Embryonic facial prominence (tissue), 1 donor: ENCODE measurements around the gene BCAS3.
"Not testable (repeated sequence)": the region's sequence is repeated elsewhere in the genome, so short reads cannot be mapped to it uniquely, and the experiment has no call there.

Source experiments
- DNase-seq: peaks from one replicate; pipeline ENCODE4 v3.0.0-alpha.2; 2016; ENCODE audit errors: extremely low spot score

Gene BCAS3

DNA sequence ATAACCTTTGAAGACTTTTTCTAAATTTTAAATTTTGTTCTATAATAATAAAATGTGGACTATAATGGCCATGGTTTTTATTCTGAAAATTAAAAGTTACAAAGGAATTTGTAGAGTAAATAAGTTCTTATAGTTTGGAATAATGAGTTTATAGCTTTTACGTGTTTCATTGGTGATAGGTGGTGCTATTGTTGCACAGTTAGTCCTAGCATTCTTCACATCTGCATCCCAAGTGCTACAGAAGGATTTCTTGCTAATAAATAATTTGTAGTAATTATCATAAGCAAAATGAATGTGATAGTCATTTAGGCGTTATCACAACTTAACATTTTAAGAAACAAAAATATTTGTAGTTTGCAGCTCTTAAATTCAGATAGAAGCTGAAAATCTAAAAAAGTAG is 67.9 kb downstream of the BCAS3 start:
- no peak for DNase-seq

DNA sequence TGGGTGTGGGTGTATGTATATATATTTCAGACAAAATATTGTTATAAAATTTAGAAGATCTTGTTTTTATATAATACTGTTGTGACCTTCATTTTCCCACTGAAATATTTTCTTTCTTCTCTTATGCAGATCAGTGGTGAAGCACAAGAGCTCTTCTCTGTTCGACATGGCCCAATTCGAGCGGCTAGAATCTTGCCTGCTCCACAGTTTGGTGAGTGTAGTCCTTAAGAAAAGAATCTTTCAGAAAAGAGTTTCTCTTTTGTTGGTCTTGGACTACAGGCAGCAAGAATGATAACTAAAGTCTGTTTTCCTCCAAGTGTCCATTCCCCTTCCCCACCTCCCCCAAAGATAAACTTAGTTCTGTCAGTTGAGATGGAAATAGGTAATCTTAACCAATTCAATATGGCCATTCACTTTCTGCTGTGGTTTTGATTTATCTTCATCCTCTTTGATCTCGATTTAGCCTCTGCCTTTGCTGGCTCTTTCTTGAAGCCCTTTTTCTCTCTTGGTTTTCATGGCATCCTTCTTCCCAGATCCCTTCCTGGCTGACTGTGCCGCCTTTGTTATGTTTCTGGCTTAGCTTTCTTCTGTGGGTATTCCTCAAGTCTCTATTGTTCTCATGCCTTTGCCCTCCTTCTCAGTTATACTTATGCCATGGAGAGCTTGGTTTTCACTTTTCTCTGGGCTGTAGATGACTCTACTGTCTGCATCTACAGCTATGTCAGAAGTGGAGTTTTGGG is 69.6 kb downstream of the BCAS3 start:
- no peak for DNase-seq

DNA sequence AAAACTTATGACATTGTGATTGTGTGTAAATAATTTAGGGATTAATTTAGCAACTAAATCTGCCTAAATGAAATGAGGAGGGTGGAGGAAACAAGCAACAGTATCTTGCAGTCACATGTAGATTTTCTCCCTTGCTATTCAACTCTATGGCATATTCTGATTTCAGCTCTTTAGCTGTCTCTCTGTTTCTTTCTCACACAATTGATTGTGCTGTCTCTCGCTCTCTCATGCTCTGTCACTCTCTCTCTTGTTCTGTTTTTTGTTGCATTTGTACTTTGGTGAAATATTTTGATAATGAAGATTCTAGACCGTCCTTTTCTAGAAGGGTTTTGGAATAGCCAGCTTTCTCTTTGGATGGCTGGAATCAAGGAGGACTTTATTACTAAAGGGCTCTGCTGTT is 70.6 kb downstream of the BCAS3 start:
- DNase-seq: no peak

DNA sequence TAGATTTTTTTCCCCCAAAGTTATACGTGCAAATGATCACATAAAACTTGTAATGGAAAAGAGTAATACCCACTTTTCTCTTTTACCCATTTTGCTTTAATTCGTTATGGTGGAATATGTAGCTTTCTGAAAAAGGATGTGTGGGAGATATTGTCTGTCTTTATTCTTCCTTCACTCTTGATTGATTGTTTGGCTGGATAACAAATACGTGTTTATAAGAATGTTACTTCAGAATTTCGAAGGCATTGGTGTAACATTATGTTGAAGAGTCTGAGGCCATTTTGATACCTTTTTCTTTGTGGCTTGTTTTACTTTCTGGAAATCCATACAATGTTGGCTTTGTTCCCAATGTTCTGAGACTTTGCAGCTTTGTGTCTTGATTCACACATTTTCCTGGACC is 71.4 kb downstream of the BCAS3 start:
- no peak for DNase-seq

DNA sequence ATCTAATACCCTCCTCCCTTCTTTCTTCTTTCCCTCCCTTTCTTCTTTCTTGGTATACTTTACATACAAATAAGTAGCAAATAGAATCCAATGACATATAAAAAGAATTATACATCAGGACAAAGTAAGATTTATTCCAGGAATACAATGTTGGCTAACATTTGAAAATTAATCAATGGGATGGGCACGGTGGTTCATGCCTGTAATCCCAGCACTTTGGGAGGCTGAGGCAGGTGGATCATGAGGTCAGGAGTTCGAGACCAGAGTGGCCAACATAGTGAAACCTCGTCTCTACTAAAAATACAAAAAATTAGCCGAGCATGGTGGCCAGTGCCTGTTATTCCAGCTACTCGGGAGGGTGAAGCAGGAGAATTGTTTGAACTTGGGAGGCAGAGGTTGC is 72.1 kb downstream of the BCAS3 start:
- DNase-seq: no peak

DNA sequence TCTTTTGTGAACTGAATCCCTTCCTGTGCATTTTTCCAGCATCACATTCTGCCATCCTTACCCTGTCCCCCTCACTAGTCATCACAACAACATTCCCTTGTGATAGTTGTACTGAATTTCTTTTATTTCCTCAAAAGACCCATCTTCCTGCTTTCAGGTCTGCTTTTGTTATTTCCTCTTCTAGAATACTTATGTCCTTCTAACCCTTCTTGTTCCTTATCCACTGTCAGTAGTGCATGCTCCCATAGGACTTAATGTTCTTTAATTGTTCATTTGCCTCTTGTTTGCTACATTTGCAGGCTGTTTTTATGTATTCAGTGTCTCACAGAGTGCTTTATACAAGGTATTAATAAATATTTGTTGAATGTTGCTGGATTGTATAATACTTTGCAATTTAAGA is 73.0 kb downstream of the BCAS3 start:
- DNase-seq: no peak

DNA sequence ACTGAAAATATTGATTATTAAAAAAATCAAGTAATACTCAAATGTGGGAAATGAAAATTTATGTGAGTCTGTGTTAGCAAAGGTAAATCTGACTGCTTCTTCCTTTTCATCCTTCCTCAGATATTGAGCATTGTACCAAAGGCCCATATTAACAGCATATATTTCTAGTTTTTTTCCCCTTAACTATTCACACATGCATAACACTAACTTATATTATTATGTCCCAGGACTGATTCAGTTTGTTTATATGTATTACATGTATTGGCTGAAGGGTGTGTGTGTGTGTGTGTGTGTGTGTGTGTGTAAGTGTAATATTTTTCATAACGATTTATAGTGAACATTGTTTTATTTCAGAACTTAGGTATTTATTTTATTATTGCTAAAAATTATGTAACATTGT is 74.2 kb downstream of the BCAS3 start:
- no peak for DNase-seq

DNA sequence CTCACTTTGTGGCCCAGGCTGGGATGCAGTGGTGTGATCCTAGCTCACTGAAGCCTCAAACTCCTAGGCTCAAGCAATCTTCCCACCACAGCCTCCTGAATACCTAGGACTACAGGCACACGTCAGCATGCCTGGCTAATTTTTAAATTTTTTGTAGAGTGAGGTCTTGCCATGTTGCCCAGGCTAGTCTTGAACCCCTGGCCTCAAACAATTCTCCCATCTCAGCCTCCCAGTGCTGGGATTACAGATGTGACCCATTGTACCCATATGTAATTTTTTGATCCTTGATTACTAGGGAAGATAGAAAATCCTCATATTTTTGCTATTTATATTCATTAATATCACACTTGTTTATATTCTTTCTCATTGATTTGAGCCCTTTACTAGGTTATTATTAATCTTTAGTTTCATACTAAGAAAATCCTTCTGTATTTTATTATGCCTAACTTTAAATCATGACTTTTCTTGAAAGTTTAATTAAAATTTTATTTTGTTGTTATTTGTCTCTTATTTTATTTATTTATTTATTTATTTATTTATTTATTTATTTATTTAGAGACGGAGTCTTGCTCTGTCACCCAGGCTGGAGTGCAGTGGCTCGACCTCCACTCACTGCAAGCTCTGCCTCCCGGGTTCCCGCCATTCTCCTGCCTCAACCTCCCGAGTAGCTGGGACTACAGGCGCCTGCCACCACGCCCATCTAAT is 75.4 kb downstream of the BCAS3 start:
- no peak for DNase-seq

DNA sequence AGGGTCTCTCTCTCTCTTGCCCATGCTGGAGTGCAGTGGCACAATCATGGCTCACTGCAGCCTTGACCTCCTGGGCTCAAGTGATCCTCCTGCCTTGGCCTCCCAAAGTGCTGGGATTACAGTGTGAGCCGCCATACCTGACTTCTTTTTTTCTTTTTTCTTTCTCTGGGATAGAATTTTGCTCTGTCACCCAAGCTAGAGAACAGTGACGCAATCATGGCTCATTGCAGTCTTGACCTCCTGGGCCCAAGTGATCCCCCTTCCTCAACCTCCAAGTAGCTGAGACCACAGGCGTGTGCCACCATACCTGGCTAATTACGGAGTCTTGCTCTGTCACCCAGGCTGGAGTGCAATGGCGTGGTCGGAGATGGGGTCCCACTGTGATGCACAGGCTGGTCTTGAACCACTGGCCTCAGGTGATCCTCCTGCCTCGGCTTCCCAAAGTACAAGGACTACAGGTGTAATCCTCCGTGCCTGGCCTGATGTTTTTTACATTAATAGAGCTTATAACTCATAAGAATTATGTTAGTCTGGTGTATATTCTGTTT is 76.5 kb downstream of the BCAS3 start:
- DNase-seq: no peak

DNA sequence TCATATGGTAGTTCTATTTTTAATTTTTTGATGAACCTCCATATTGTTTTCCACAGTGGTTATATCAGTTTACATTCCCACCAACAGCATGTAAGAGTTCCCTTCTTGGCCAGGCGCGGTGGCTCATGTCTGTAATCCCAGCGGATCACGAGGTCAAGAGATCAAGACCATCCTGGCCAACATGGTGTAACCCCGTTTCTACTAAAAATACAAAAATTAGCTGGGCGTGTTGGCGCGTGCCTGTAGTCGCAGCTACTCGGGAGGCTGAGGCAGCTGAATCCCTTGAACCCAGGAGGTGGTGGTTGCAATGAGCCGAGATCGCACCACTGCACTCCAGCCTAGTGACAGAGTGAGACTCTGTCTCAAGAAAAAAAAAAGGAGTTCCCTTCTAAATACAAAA is 79.1 kb downstream of the BCAS3 start:
- DNase-seq: not testable (repeated sequence)

DNA sequence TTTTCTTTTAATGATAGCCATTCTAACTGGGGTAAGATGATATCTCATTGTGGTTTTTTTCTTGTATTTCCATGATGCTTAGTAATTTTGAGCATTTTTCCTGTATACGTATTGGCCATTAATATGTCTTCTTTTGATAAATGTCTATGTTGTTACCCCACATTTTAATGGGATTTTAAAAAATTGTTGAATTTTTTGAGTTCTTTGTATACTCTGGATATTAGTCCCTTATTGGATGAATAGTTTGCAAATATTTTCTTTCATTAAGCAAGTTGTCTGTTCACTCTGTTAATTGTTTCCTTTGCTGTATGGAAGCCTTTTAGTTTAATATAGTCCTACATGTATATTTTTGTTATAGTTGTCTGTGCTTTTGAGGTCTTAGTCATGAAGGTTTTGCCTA is 79.8 kb downstream of the BCAS3 start:
- no peak for DNase-seq

DNA sequence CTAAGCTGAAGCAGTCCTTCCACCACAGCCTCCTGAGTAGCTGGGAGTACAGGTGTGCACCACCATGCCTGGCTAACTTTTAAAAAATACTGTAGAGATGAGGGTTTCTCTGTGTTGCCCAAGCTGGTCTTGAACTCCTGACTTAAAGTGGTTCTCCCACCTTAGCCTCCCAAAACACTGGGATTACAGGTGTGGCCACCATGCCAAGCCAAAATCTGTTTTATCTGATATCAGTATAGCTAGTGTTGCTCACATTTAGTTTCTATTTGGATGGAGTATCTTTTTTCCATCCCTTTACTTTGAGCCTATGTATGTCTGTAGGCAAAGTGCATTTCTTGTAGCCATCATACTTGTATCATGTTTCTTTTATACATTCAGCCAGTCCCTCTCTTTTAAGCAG is 82.1 kb downstream of the BCAS3 start:
- DNase-seq: no peak

DNA sequence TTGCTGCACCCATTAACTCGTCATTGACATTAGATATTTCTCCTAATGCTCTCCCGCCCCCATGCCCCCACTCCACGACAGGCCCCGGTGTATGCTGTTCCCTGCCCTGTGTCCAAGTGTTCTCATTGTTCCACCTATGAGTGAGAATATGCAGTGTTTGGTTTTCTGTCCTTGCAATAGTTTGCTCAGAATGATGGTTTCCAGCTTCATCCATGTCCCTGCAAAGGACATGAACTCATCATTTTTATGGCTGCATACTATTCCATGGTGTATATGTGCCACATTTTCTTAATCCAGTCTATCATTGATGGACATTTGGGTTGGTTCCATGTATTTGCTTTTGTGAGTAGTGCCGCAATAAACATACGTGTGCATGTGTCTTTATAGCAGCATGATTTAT is 83.7 kb downstream of the BCAS3 start:
- not testable (repeated sequence) for DNase-seq

DNA sequence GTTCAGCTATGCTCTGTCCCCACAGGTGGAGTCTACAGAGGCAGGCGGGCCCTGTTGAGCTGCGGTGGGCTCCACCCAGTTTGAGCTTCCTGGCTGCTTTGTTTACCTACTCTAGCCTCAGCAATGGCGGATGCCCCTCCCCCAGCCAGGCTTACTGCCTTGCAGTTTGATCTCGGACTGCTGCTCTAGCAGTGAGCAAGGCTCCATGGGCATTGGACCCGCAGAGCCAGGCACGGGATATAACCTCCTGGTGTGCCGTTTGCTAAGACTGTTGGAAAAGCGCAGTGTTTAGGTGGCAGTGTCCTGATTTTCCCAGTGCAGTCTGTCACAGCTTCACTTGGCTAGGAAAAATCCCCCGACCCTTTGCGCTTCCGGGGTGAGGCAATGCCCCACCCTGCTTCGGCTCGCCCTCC is 89.1 kb downstream of the BCAS3 start:
- DNase-seq: no peak

DNA sequence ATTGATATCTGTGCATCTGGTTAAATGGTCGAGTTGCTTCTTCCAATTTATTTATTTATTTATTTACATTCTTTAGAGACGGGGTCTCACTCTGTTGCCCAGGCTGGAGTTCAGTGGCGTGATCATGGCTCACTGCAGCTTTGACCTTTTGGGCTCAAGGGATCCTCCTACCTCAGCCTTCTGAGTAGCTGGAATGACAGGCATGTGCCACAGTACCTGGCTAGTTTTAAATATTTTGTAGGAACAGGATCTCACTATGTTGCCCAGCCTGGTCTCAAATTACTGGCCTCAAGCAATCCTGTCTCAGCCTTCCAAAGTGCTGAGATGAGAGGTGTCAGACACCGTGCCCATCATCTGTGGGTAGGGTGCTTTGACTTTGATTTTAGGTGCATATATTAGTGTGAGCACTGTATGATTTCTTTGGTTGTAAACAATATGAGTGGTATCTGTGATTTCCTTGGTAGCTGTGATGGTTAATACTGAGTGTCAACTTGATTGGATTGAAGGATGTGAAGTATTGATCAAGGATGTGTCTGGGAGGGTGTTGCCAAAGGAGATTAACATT is 90.2 kb downstream of the BCAS3 start:
- DNase-seq: no peak

DNA sequence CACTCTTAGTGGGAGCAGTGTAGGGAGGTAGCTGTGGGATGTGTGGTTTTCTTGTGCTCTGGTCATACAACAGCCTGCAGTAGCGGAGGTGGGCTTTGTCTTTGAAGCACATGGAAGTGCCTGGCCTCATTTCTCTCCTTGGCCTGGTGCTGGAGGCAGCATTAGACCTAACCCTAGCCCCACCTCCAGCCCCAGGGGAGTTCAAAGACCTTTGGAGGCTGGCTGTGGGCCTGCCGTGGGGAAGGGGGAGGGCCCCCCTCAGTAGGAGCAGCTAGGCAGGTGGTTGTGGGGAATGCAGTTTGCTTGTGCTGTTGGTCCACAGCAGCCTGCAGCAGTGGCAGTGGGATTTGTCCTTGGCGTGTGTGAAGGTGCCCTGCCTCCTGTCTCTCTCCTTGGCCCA is 91.7 kb downstream of the BCAS3 start:
- no peak for DNase-seq

DNA sequence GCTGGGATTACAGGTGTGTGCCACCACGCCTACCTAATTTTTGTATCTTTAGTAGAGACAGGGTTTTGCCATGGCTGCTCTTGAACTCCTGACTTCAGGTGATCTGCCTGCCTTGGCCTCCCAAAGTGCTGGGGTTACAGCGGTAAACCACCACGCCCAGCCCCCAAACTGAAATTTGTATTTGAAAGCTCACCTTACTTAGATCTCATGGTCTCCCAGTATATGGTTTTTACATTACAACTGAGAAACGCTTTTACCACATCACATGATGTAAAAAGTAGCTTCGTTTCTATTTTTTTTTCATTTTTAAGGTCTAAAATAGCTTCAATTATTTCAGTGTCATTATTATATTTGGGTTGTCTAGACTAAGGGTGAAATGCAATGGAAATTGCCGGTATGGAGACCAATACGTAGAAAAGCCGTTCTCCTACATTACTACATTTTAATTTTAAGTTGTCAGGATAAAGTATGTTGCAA is 93.3 kb downstream of the BCAS3 start:
- no peak for DNase-seq

DNA sequence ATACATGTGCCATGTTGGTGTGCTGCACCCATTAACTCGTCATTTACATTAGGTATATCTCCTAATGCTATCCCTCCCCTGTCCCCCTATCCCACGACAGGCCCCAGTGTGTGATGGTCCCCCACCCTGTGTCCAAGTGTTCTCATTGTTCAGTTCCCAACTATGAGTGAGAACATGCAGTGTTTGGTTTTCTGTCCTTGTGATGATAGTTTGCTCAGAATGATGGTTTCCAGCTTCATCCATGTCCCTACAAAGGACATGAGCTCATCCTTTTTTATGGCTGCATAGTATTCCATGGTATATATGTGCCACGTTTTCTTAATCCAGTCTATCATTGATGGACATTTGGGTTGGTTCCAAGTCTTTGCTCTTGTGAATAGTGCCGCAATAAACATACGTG is 94.0 kb downstream of the BCAS3 start:
- not testable (repeated sequence) for DNase-seq

DNA sequence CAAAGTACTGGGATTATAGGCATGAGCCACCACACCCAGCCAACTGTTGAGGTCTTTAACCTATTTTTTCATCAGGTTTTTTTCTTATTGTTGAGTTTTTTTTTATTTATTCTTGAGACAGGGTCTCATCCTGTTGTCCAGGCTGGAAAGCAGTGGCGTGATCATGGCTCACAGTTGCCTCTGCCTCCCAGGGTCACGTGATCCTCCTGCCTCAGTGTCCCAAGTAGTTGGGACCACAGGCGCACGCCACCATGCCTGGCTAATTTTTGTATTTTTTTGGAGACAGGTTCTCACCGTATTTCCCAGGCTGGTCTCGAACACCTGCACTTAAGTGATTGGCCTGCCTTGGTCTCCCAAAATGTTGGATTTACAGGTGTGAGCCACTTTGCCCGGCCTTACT is 95.9 kb downstream of the BCAS3 start:
- DNase-seq: no peak

DNA sequence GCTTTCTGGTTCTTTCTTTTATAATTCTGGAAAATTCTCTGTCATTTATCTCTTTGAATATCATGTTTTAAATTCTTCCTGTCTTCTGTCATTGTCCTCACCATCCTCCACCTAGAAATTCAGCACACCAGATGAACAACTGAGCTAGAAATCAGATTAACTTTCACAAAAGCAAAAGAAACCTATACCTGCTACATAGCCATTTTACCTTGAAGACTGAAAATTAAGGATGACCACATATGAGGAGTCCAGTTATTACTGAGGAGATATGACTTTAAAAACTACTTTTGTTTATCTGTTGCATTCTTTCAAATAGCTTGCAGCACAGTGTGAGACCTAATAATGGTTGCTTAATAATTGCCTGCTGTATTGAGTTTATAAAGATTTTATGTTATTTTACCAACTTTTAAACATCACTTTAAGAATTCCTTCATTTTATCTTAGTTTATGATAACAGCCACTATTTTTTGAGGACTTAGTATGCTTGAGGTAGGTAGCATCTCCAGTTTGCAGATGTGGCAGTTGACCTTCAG is 104.3 kb downstream of the BCAS3 start:
- no peak for DNase-seq

DNA sequence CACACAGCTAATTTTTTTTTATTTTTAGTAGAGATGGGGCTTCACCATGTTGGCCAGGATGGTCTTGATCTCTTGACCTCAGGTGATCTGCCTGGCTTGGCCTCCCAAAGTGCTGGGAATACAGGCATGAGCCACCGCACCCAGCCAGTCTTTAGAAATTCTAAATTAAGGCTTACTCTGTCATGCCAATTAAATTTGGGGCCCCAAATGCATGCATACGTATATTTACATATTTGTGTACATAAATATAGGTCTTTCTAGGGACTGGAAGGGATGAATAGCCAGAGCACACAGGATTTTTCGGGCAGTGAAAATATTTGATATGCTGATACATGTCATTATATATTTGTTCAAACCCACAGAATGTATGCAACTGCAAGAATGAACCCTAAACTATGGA is 105.1 kb downstream of the BCAS3 start:
- no peak for DNase-seq

DNA sequence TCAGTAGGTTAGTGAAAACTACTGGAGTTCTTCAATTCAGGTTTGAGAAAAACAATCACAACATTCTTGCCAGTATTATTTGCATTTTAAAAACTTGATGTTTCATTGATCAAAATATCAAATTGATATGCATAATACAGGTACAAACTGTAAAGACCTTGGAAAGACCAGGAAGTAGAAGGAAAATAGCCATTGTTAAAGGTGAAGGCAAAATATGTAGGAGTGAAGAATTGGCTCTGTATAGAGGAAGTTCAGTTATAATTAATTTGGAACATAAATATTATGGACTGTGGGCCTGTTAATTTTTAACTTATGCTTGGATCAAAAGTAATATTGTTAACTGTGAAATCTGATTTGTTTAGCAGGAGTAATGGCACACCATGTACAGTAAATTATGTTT is 112.6 kb downstream of the BCAS3 start:
- DNase-seq: no peak
